DMS53 (cell line): ENCODE data around the gene C9.
"Not testable (repeated sequence)": the region's sequence is repeated elsewhere in the genome, so short reads cannot be mapped to it uniquely, and the experiment has no call there.

Experiments
- DNase-seq: peaks from one replicate; lab custom pipeline; 2025; lab: John Stamatoyannopoulos, UW

C9 gene

GRCh38 chr5:39371367-39371635 is 7.0 kb upstream of the C9 start:
- no peak for DNase-seq

DNA sequence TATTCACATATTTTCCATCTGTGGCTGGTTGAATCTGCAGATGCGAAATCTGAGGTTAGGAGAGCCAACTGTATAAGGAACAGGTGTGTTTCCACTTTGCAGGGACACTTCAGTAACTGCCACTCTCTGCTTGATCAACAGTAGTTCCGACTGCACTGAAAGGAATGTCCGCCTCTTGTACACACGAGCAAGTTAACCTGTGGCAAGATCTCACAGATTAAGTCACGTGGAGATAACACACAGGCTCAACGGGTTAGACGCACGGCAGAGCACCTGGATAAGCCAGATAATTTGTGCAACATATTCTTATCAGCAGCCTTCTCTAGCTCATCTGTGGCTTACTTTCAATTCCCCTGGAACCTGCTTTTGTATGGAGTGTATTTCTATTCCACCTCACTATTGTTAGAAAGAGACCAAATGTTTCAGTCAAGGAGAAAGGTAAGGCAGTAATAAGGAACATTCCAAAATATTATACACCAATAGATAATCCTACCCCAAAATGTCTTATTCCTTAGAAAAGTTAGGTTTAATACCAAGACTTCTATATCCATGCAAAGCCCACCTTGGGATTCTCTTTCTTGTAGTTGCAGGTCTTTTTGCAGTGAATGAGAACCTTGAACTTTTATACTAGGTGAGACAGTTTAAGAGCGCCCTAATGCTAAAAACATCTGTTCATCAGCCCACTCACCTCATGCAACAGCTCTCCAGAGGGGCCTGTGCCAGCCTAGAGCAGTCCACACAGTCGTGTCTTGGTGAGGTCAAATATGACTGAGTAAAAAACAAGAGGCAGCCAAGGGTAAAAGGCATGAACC is 6.5 kb upstream of the C9 start:
- DNase-seq, result peak; percentile 71

GRCh38 chr5:39369123-39369815 is 5.0 kb upstream of the C9 start:
- DNase-seq, result no peak

GRCh38 chr5:39368116-39368515 is 3.8 kb upstream of the C9 start:
- DNase-seq, result no peak

- no peak for DNase-seq
These were observed 3.4 kb upstream of the C9 start for GRCh38 chr5:39367711-39368110.

- DNase-seq, result no peak
These were observed 1.1 kb downstream of the C9 start for GRCh38 chr5:39363217-39363616.

DNA sequence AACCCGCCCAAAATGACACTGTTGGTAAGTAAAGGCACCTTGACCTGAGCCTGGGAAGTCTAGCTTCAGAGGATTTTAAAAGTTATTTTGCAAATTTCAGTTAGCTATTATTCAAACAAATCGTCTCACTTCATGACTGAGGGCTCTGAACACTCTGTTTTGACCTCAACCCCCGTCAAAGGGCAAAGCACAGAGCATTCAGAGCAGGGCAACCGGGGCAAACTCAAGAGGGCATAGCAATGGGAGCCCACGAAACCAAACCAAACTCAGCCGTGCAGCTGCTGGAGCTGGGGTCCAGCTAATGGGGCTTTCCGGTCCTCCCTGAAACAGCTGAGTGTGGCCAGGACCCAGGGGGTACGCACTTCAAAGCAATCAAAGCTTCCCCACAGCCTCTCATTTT is 1.6 kb downstream of the C9 start:
- DNase-seq, result no peak

DNA sequence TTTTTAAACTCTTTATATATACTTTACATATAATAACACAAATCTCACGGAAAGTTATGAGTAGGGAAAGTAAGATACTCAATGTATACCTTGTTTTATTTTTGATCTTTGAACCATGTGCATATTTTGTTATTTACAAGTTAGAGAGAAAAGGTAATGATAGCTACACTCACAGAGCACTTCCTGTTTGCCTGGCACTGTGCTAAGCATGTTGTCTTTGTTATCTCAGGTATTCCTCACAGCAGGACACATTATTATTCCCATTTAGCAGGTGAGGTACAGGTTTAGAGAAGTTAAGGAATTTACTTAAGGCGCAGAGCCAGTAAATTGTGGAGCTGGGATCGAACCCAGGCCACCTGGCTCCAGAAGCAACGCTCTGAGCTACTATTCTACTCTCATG is 3.0 kb downstream of the C9 start:
- no peak for DNase-seq

- no peak for DNase-seq
These were observed 3.7 kb downstream of the C9 start for GRCh38 chr5:39360471-39361111.

DNA sequence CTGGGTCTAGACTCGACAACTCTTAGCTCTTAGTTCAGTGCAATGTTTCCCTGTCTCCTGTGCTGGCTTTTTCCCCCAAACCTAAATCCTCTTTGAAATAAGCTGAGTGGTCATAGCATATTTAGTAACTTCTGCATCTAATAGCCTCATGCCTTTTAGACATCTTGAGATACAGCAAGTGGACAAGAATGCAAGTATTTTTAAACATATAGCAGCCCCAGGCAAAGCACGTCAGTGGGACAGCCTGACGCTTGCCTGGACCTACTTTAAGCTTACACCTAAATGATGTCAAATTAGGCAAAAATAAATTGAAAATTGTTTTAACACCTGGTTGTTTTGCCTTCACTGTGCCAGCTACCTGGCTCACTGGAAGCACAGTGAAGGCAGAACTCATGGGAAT is 8.0 kb downstream of the C9 start:
- no peak for DNase-seq

GRCh38 chr5:39355324-39355723 is 9.0 kb downstream of the C9 start:
- DNase-seq, result peak; percentile 14

GRCh38 chr5:39353717-39354399 is 10.4 kb downstream of the C9 start:
- DNase-seq, result no peak

- no peak for DNase-seq
These were observed 11.3 kb downstream of the C9 start for GRCh38 chr5:39352951-39353350.

DNA sequence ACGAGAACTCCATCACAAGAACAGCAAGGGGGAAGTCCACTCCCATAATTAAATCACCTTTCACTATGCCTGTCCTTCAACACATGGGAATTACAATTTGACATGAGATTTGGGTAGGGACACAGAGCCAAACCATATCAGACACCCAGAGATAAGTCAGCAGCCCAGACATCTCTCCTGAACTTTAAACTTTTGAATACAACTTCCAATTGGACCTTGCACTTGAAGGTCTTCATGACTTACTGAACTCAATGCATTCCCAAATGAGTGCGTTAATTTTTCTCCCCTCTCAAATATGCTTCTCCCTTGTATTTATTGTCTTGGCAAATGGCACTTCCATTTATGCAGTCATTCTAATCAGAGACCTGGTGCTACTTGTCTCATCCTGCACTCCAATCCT is 12.1 kb downstream of the C9 start:
- no peak for DNase-seq

DNA sequence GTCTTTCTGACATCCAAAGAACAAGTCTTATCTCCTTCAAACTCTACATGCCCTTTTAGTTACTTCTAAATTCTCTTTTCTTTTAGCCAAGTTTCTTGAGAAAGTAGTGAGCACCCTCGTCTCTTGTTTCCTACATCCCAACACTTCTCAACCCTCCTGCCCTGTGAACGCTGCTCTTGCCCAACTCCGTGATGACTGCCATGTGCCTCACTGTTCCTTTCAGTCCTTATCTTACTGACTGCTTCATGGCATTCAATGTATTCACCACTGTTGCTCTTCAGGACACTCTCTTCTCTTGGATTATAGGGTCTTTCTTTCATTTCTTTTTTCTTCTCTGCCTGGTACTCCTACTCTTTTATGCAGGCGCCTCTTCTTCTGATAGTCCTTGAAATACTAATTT is 14.8 kb downstream of the C9 start:
- DNase-seq, result no peak

GRCh38 chr5:39342460-39342859 is 21.8 kb downstream of the C9 start:
- DNase-seq, result no peak

- no peak for DNase-seq
These were observed 22.4 kb downstream of the C9 start for GRCh38 chr5:39341896-39342295.

DNA sequence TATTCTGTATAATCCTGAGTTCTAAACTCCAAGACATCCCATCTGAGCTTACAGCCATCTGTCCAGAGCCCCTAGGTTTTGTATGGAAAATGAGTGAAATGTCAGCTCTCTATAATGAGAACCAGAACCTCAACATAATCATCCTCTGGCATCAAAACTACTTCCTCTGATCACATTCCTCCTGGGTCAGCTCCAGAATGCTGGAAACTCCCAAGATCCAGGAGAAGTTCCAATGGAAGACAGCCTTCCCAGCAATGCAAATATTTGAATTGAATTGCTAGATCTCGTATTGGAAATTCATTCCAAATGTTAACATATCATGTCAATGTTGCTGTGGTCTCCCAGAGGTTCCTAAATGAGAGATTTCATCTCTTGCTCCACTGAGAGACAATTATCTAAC is 23.8 kb downstream of the C9 start:
- no peak for DNase-seq

GRCh38 chr5:39337252-39337915 is 26.9 kb downstream of the C9 start:
- DNase-seq, result no peak

DNA sequence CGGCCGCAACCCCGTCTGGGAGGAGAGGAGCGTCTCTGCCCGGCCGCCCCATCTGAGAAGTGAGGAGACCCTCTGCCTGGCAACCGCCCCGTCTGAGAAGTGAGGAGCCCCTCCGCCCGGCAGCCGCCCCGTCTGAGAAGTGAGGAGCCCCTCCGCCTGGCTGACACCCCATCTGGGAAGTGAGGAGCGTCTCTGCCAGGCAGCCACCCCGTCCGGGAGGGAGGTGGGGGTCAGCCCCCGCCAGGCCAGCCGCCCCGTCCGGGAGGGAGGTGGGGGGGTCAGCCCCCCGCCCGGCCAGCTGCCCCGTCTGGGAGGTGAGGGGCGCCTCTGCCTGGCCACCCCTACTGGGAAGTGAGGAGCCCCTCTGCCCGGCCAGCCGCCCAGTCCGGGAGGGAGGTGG is 30.0 kb downstream of the C9 start:
- DNase-seq, result not testable (repeated sequence)

DNA sequence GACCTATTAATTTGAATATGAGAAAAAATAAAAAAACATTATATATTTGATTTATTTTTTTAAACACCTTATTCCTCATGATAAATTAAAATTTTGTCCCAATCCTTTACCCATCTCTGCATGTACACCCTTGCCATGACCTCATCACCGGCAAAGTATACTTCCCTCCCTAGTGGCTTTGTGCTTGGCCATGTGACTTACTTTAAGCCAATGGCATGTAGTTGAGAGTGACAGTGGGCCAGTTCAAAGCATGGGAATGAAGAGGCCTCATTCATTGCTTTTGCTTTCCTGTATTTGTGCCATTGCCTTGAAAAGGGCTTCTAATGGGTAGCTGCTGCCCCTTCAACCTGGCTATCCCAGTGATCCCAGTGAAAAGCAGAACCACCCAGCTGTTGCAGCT is 31.2 kb downstream of the C9 start:
- DNase-seq, result no peak

GRCh38 chr5:39331861-39332381 is 32.4 kb downstream of the C9 start:
- DNase-seq, result no peak
